Measurements from ENCODE around the gene SNX25. TPM values are rescaled to one million over a fixed set of nuclear protein-coding genes. Genes with fewer than 3 reads are reported as not detected.

Gene SNX25
- total RNA-seq, 4 donors from 2014 or later: 7.1 to 113 (median 20.9) TPM

DNA sequence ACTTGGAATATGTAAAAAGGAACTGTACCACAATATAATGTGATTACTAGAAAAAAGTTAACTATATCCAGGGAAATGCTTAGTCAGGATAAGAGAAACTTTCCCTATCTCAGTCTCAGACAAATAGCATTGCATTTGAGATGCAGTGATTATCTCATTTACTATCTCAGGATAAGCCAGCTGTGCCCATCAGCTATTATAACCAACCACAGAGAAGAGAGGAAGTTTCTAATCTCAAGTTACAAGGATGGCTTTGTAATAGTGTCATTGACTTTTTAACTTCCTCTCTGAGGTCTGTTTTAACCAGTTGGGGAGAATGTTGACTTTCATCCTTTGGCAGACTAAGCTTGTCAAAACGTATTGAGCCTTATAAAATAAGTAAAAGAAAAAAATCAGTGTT lies 56.5 kb downstream of the SNX25 start:
- no peak for TF ChIP-seq POLR2A (IDR thresholded peaks at IDR 0.05)
- TF ChIP-seq, protein P1, sequence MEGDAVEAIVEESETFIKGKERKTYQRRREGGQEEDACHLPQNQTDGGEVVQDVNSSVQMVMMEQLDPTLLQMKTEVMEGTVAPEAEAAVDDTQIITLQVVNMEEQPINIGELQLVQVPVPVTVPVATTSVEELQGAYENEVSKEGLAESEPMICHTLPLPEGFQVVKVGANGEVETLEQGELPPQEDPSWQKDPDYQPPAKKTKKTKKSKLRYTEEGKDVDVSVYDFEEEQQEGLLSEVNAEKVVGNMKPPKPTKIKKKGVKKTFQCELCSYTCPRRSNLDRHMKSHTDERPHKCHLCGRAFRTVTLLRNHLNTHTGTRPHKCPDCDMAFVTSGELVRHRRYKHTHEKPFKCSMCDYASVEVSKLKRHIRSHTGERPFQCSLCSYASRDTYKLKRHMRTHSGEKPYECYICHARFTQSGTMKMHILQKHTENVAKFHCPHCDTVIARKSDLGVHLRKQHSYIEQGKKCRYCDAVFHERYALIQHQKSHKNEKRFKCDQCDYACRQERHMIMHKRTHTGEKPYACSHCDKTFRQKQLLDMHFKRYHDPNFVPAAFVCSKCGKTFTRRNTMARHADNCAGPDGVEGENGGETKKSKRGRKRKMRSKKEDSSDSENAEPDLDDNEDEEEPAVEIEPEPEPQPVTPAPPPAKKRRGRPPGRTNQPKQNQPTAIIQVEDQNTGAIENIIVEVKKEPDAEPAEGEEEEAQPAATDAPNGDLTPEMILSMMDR (IDR thresholded peaks at IDR 0.05): no peak
- intact Hi-C loops (cut with DNase I; ENCODE audit: low total_unique reads): no loop called here
- Histone ChIP-seq H3K4me3 (no peak overlapping the region), H3K9me3 (no peaks in the 10 kb centered on the region), H3K27ac (no peak overlapping the region), H3K27me3 (no peaks in the 10 kb centered on the region), H3K4me1 (no peaks in the 10 kb centered on the region), H3K36me3 (no peaks in the 10 kb centered on the region)
- no peak for DNase-seq

DNA sequence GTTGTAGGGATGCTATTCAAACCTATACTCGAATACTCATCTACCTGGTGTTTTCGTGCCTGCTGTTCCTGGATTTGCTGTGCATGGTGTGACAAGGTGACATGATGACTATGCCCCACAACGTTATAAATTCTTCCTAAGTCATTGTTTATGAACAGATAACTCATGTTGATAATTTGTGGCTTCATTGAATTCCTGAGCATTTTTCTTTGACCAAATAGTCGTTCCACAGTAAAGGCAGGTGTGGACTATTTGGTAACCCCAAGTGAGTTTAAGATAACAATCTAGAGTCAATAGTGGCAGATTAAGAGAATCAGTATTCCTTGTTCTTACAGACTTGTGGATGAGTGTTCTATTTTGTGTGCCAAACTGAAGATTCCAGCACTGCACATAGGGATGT lies 59.9 kb downstream of the SNX25 start:
- Histone ChIP-seq H3K4me1 (no peaks in the 10 kb centered on the region), H3K27ac (no peak overlapping the region), H3K9me3 (no peaks in the 10 kb centered on the region), H3K27me3 (no peaks in the 10 kb centered on the region), H3K4me3 (no peak overlapping the region), H3K36me3 (no peaks in the 10 kb centered on the region)
- no peak for DNase-seq
- intact Hi-C loops (cut with DNase I; ENCODE audit: low total_unique reads): no loop called here
- TF ChIP-seq, protein P1 (IDR thresholded peaks at IDR 0.05): no peak
- TF ChIP-seq POLR2A (IDR thresholded peaks at IDR 0.05): no peak

DNA sequence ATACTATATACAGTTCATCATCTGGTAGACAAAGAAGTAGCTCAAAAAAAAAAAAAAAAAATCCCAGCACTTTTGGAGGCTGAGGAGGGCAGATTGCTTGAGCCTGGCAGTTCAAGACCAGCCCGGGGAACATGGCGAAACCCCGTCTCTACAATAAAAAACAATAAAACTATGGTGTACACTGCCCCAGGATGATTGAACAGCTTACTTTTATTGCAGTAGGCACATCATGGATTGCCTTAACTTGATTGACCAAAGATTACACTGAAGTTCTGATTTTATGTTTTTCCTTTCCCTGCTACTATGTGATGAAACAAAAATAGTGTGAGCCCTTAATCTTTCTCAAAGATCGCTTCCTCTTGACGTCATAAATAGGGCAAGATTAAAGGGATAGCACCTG lies 60.6 kb downstream of the SNX25 start:
- intact Hi-C loops (cut with DNase I; ENCODE audit: low total_unique reads): no loop called here

DNA sequence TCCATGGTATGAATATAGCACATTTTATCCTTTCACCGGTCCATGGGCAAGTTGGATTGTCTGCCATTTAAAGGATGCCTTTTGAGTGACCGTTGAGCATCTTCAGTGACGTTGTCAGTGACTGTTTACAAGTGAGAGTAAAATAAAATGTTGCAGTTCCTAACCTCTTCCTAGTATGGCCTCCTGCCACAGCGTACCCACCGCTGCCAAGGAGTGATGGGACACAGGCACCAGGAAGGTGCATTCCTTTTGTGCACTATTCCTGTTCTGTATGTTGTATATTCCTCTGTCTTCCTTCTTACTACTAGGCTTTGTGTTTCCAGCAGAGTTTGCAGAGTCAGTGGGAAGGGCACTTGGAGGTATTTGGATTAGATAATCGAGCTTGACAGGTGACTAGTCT lies 61.5 kb downstream of the SNX25 start:
- no peaks in the 10 kb centered on the region for H3K36me3 ChIP-seq
- DNase-seq: no peak
- H3K4me1 ChIP-seq: no peaks in the 10 kb centered on the region
- no peak overlapping the region for H3K4me3 ChIP-seq
- TF ChIP-seq, protein P1 (IDR thresholded peaks at IDR 0.05): no peak
- no peak for TF ChIP-seq POLR2A (IDR thresholded peaks at IDR 0.05)
- H3K9me3 ChIP-seq: no peaks in the 10 kb centered on the region
- no peak overlapping the region for H3K27ac ChIP-seq
- no peaks in the 10 kb centered on the region for H3K27me3 ChIP-seq
- intact Hi-C loops (cut with DNase I; ENCODE audit: low total_unique reads): no loop called here

More for the DNA sequence above, 60.6 kb downstream of the SNX25 start:
- no peak overlapping the region for H3K27ac ChIP-seq
- H3K9me3 ChIP-seq: no peaks in the 10 kb centered on the region
- TF ChIP-seq POLR2A (IDR thresholded peaks at IDR 0.05): no peak
- TF ChIP-seq, protein P1 (IDR thresholded peaks at IDR 0.05): no peak
- H3K4me3 ChIP-seq: no peak overlapping the region
- H3K27me3 ChIP-seq: no peaks in the 10 kb centered on the region
- H3K36me3 ChIP-seq: no peaks in the 10 kb centered on the region
- DNase-seq: no peak
- H3K4me1 ChIP-seq: no peaks in the 10 kb centered on the region

DNA sequence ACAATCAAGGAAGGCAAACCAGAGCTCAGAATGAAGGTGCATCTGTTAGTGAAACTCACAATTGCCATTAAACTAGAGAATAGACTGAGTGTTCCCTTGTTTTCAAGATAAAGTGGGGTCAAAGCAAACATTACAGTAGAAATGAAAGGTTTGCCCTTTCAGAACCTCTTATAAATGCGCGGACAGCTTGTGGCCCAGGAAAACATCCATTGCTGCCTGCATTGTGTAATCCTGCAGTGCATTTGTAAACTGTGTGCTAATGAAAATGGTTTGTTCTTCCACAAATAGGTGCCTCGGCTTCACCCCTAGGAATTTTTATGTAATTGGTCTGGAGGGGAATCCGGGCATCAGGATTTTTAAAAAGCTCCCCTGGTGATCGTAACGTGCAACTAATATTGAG lies 62.8 kb downstream of the SNX25 start:
- Histone ChIP-seq H3K27me3 (no peaks in the 10 kb centered on the region), H3K4me1 (no peaks in the 10 kb centered on the region), H3K27ac (no peak overlapping the region), H3K9me3 (no peaks in the 10 kb centered on the region), H3K4me3 (no peak overlapping the region), H3K36me3 (no peaks in the 10 kb centered on the region)
- no peak for TF ChIP-seq POLR2A (IDR thresholded peaks at IDR 0.05)
- TF ChIP-seq, protein P1 (IDR thresholded peaks at IDR 0.05): no peak
- intact Hi-C loops (cut with DNase I; ENCODE audit: low total_unique reads): no loop called here
- DNase-seq: no peak
